HG03196 (cell line): ENCODE measurements around the gene S100G.

ENCODE experiments used
- ATAC-seq: cut with Tn5 transposase; IDR thresholded peaks from one replicate; pipeline ENCODE4 v1.9.1; 2021; ENCODE audit not compliant: unreplicated experiment

S100G gene

GRCh38 chrX:16646366-16647138, 3.4 kb upstream of the S100G start:
- ATAC-seq = no peak

DNA sequence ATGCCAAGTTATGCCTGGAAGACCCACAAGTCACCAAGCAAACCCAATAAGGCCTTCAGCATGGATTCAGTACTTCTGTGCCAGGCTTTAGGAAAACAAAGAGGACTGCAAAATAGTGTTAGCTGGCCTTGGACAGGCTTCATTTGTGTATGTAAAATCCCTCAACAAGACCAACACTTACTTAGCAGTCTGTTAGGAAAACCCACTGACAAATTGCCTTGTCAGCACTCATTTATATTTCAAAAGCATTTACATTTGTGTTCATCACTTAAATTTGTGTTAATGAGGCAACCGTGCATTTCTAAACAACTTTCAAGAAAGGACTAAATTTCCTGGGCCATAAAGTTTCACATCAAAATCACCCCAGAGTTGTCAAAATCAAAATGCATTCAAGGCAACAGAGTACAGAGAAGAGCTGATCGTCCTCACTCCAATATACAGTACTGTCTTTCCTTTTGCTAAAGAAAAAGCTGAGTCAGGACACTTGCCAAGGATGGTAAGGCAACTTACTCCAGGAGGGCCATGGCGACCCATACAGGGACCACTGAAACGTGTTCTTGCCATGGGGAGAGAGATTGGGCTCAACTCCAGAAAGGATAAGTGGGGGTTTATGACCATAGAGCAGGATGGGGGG, 1.6 kb downstream of the S100G start:
- no peak for ATAC-seq

- no peak for ATAC-seq
Measured at GRCh38 chrX:16653424-16653823, 3.5 kb downstream of the S100G start.

DNA sequence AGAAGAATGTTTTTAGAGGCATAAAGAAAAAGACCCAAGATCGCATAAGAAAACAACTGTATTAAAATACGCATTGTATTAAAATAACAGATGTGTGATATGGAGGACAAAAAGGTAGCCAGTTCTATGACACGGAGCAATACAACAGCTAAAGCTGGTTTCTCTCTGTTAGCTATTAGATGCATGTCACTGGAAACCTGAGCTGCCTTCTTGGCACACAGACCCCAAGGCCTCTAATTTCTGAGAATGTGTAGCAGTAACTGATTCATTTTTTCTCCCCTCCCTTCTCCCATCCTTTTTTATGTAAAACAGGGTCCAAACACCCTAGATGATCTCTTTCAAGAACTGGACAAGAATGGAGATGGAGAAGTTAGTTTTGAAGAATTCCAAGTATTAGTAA, 4.1 kb downstream of the S100G start:
- ATAC-seq = no peak

- no peak for ATAC-seq
Measured at GRCh38 chrX:16658284-16658683, 8.3 kb downstream of the S100G start.

GRCh38 chrX:16659321-16659720, 9.4 kb downstream of the S100G start:
- no peak for ATAC-seq

GRCh38 chrX:16661495-16661894, 11.5 kb downstream of the S100G start:
- no peak for ATAC-seq

GRCh38 chrX:16662402-16662801, 12.4 kb downstream of the S100G start:
- ATAC-seq = no peak

- ATAC-seq = no peak
Measured at GRCh38 chrX:16664074-16664473, 14.1 kb downstream of the S100G start.

GRCh38 chrX:16664626-16665025, 14.7 kb downstream of the S100G start:
- ATAC-seq = no peak

DNA sequence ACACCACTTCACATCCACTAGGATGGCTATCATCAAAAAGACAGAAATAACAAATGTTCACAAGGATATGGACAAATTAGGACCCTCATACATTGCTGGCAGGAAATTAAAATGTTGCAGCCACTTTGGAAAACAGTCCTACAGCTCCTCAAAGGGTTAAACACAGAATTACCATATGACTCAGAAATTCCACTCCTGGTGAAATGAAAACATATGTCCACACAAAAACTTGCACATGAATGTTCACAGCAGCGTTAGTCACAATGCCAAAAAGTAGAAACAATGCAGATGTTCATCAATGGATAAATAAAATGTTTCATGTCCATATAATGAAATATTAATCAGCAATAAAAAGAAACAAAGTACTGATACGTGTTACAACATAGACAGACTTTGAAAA, 15.1 kb downstream of the S100G start:
- no peak for ATAC-seq

DNA sequence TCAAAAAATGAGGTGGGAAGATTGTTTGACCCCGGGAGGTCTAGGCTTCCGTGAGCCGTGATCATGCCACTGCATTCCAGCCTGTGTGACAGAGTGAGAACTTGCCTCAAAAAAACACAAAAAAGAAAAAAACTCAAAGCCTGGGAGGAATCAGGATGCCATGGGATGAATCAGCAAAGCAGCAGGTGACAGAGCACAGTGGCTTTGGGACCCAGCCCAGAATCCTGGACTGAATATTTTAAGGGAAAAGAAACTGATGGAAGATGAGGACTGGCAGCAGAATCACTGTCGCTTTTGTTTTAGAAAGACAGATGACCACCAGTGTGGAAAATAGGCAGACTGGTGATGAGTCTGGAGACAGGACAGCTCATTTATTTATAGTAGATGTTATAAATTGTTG, 16.6 kb downstream of the S100G start:
- no peak for ATAC-seq

DNA sequence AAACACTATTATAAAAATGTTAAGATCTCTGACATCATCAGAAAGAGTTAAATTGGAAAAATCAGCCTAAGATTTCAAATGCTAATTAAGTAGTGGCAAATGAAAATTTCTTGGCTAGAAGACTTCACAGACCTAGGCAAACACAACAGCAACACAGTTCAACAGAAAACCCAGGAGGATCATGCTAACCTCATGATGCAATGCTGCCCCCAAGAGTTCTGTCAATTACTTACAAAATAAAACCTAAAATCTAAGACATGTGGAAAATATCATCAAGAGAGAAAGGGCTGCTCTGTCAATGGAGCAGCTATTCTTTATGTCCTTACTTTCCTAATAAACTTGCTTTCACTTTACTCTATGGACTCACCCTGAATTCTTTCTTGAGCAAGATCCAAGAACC, 21.0 kb downstream of the S100G start:
- no peak for ATAC-seq

- ATAC-seq = no peak
Measured at GRCh38 chrX:16678689-16679088, 28.7 kb downstream of the S100G start.

DNA sequence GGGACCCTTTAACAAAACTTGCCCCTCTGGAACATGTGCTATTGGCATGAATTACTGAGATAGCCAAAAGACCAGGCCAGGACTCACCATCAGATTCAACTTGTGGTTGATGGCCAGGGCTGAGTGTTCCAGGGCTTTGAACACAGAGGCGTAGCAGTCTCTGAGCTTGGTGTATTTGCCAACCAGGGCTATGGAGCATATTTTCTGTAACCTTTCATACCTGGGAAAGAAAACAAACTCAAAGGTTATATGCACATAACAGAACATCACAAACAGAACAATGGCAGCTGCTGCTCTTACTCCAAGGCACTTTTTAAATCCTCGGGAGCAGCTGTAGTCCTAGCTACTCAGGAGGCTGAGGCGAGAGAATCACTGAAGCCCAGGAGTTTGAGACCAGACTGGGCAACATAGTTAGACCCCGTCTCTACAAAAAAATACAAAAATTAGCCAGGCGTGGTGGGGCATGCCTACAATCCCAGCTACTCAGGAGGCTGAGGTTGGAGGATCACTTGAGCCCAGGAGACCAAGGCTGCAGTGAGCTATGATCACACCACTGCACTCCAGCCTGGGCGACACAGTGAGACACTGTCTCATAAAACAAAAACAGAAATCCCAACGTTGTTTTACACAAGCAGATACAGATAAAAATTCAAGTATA, 33.2 kb downstream of the S100G start:
- no peak for ATAC-seq

DNA sequence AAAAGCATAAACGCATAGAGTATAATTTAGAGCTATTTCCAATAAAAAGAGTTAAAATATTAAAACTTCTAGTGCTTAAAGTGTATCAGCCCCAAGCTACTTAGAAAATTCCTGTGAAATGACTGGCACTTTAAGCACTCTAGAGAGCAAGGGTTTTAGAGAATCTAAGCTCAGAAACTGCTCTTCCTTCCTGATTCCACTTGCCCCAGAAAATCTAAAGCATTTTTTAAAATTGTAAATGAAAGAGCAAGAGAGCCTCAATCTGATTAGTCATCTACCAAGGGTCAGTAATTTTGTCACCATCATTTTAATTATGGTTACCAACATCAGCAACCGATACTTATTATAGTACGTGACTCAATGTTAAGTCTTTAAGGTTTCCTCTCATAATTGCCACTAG, 37.6 kb downstream of the S100G start:
- no peak for ATAC-seq

DNA sequence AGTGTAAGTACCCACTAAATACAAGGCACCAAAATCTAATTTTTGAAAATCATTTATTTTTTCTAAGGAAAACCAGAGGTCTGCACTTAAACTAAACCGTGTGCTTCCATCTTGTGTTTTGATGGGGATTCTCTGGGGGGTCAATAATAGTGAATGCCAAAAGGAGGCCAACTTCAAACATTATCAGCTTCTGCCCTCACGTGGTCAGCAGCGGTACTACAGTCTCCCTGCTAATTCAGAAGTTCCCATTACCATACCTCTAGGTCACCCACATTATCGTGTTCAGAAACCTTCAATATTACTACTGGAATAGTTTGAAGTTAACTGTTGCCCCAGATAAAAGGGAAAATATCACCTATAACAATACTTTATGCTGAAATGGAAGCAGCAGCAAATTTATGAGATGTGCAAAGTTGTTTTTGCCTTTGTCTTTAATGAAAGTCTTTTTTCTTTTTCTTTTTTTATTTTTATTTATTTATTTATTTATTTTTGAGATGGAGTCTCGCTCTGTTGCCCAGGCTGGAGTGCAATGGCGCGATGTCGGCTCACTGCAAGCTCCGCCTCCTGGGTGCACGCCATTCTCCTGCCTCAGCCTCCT, 45.2 kb downstream of the S100G start:
- ATAC-seq = no peak

DNA sequence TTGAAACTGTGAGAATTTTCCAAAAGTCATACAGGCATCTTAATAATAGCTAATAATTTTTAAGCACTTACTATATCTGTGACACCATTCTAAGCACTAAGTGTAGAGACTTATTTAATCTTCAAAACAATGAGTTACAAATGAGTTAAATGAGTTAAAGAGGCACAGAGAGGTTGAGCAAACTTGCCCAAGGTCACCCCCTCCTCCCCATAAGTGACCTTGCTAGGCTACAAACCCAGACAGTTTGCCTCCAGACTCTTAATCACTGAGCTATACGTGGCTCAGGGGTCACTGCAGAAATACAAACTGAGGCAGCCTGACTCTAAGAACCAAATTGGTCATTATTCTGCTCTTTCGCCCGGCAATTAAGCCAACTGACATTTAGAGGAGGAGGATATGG, 47.0 kb downstream of the S100G start:
- ATAC-seq = no peak

- ATAC-seq = no peak
Measured at GRCh38 chrX:16699389-16699788, 49.4 kb downstream of the S100G start.

- no peak for ATAC-seq
Measured at GRCh38 chrX:16700734-16701133, 50.8 kb downstream of the S100G start.

GRCh38 chrX:16702700-16703599, 53.0 kb downstream of the S100G start:
- ATAC-seq = no peak
